Neural crest cell (in vitro differentiated cells): ENCODE measurements around the gene HMGN1. TPM values are rescaled to one million over a fixed set of nuclear protein-coding genes. Genes with fewer than 3 reads are reported as not detected.
"Not testable (repeated sequence)": the region's sequence is repeated elsewhere in the genome, so short reads cannot be mapped to it uniquely, and the experiment has no call there.

Experiments
- DNase-seq: peaks from one replicate; pipeline ENCODE4 v3.0.0; 2021; ENCODE audit warnings: low read depth, mixed read lengths, low spot score
- H3K27ac Mint-ChIP-seq: one replicate; pipeline ENCODE4 v1.8.0; 2021; ENCODE audit warnings: mild to moderate bottlenecking, mixed read lengths; ENCODE audit not compliant: unreplicated experiment
- H3K27me3 Mint-ChIP-seq: 2 replicates; pipeline ENCODE4 v1.8.0; 2021; ENCODE audit warnings: low read depth, mild to moderate bottlenecking, mixed read lengths
- H3K36me3 Mint-ChIP-seq: 2 replicates; pipeline ENCODE4 v1.8.0; 2021; ENCODE audit warnings: low read depth, mild to moderate bottlenecking, mixed read lengths
- H3K4me1 Mint-ChIP-seq: 2 replicates; pipeline ENCODE4 v1.8.0; 2021; ENCODE audit warnings: mixed read lengths
- H3K4me3 Mint-ChIP-seq: one replicate; pipeline ENCODE4 v1.8.0; 2021; ENCODE audit warnings: mild to moderate bottlenecking, mixed read lengths
- H3K9me3 Mint-ChIP-seq: 2 replicates; pipeline ENCODE4 v1.8.0; 2021; ENCODE audit warnings: mixed read lengths
- total RNA-seq: library from RNA; stranded (reverse); gene quantifications from 2 replicates; pipeline ENCODE4 v1.2.1, GENCODE V29; 2021
- TF ChIP-seq, protein P1 (sequence below): fragments of 200-600 bp; sonication (generic); conservative IDR thresholded peaks from 2 replicates; pipeline ENCODE4 v1.5.0; 2021; ENCODE audit warnings: antibody characterized with exemption, mild to moderate bottlenecking

Gene HMGN1
- total RNA-seq, 1 donor from 2014 or later, result 589 TPM

DNA sequence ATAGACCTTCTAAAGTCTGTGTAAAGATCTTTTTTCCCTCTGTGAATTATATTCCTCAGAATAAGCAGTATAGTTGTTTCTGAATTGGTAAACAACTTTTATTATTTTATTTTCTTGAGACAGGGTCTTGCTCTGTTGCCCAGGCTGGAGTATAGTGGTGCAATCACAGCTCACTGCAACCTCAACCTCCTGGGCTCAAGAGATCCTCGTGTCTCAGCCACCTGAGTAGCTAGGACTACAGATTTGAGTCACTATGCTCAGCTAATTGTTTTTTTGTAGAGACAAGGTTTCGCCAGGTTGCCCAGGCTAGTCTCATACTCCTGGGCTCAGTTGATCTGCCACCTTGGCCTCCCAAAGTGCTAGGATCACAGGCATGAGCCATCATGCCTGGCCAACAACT is 26.6 kb upstream of the HMGN1 start:
- Mint-ChIP-seq H3K4me3 (no peak overlapping the region), H3K27ac (no peak overlapping the region), H3K36me3 (no peaks in the 10 kb centered on the region), H3K27me3 (peaks cover 14% of the 10 kb centered on the region), H3K9me3 (no peaks in the 10 kb centered on the region), H3K4me1 (peaks cover 15% of the 10 kb centered on the region)
- no peak for DNase-seq
- TF ChIP-seq, protein P1, sequence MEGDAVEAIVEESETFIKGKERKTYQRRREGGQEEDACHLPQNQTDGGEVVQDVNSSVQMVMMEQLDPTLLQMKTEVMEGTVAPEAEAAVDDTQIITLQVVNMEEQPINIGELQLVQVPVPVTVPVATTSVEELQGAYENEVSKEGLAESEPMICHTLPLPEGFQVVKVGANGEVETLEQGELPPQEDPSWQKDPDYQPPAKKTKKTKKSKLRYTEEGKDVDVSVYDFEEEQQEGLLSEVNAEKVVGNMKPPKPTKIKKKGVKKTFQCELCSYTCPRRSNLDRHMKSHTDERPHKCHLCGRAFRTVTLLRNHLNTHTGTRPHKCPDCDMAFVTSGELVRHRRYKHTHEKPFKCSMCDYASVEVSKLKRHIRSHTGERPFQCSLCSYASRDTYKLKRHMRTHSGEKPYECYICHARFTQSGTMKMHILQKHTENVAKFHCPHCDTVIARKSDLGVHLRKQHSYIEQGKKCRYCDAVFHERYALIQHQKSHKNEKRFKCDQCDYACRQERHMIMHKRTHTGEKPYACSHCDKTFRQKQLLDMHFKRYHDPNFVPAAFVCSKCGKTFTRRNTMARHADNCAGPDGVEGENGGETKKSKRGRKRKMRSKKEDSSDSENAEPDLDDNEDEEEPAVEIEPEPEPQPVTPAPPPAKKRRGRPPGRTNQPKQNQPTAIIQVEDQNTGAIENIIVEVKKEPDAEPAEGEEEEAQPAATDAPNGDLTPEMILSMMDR, result no peak

DNA sequence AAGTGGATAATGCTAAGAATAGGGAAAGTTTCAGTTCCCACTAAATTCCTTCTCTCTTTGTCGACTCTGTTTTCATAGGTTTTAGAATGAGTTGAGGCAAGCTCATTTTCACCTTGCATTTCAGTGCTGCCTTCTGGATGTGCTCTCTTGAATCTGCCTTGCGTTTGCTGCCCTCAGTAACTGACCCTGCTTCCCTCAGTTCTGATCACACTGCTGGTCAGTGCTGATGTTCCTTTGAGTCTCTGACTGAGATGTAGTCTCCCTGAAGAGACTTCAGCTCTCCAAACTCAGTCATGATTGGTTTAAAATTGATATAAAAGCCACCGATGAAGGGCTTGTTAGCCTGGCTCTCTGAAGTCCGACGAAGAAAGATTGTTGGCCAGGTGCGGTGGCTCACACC is 25.2 kb upstream of the HMGN1 start:
- H3K9me3 Mint-ChIP-seq, result no peaks in the 10 kb centered on the region
- TF ChIP-seq, protein P1, result no peak
- H3K4me3 Mint-ChIP-seq, result no peak overlapping the region
- DNase-seq, result no peak
- peaks cover 9% of the 10 kb centered on the region for H3K4me1 Mint-ChIP-seq
- H3K27ac Mint-ChIP-seq, result no peak overlapping the region
- H3K36me3 Mint-ChIP-seq, result no peaks in the 10 kb centered on the region
- peaks cover 14% of the 10 kb centered on the region for H3K27me3 Mint-ChIP-seq

DNA sequence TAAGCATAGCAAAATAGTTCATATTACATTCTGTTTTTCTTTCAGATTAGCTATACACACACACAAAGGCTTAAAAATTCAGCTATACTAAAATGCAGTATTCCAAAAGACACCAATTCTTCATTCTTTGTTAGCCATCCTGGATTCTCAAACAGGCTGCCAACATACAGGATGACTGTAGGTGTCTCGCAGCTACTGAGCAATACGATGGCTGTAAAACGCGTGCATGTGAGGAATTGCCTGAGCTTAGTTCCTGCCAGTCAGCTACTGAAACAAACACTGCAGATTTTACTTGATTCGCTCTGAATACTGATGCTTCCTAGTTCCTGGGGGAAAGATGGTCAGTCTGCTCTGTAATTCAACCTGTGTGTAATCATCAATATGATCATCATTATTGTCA is 24.7 kb upstream of the HMGN1 start:
- no peak for DNase-seq
- H3K27ac Mint-ChIP-seq, result no peak overlapping the region

DNA sequence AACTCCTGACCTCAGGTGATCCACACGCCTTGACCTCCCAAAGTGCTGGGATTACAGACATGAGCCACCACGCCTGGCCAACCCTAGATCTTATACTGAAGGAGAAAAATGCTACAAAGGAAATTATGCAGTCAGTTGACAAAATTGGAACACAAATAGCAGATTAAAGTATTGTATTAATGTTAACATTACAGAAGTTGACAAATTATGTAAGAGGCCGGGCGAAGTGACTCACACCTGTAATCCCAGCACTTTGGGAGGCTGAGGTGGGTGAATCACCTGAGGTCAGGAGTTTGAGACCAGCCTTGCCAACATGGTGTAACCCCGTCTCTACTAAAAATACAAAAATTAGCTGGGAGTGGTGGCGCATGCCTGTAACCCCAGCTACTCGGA is 21.0 kb upstream of the HMGN1 start:
- not testable (repeated sequence) for H3K36me3 Mint-ChIP-seq

More for the DNA sequence above, 24.7 kb upstream of the HMGN1 start:
- peaks cover 9% of the 10 kb centered on the region for H3K4me1 Mint-ChIP-seq
- H3K27me3 Mint-ChIP-seq, result peaks cover 14% of the 10 kb centered on the region
- TF ChIP-seq, protein P1, result peak; percentile 53
- no peak overlapping the region for H3K4me3 Mint-ChIP-seq
- no peaks in the 10 kb centered on the region for H3K9me3 Mint-ChIP-seq
- no peaks in the 10 kb centered on the region for H3K36me3 Mint-ChIP-seq

DNA sequence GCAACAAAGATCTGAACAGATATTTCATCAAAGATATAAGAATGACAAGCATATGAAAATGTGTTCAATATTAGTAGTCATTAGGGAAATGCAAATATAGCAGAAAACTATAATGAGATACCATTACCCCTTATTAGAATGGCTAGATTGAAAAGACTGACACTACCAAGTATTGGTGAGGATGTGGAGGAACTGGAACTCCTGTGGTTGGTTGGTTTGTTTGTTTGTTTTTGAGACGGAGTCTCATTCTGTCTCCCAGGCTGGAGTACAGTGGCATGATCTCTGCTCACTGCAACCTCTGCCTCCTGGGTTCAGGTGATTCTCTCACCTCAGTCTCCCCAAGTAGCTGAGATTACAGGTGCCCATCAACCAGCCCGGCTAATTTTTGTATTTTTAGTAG is 18.9 kb upstream of the HMGN1 start:
- TF ChIP-seq, protein P1, result no peak
- peaks cover 4% of the 10 kb centered on the region for H3K9me3 Mint-ChIP-seq
- peaks cover 11% of the 10 kb centered on the region for H3K4me1 Mint-ChIP-seq
- H3K4me3 Mint-ChIP-seq, result no peak overlapping the region
- no peaks in the 10 kb centered on the region for H3K27me3 Mint-ChIP-seq
- no peak for DNase-seq
- H3K27ac Mint-ChIP-seq, result no peak overlapping the region
- no peaks in the 10 kb centered on the region for H3K36me3 Mint-ChIP-seq

More for the DNA sequence above, 21.0 kb upstream of the HMGN1 start:
- not testable (repeated sequence) for H3K27me3 Mint-ChIP-seq, H3K27ac Mint-ChIP-seq, H3K4me1 Mint-ChIP-seq, DNase-seq, H3K4me3 Mint-ChIP-seq, H3K9me3 Mint-ChIP-seq

DNA sequence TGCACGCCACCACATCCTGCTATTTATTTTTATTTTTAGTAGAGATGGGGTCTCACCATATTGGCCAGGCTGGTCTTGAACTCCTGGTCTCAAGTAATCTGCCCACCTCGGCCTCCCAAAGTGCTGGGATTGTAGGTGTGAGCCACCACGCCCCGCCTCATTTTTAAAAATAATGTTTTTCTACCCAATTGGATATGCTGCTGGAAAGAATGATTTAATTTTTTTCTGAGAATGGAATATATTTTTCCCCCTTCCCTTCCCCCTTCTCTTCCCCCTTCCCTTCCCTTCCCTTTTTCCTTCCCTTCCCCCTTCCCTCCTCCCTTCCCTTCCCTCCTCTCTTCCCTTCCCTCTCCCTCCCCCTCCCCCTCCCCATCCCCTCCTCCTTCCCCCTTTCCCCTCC is 17.7 kb upstream of the HMGN1 start:
- TF ChIP-seq, protein P1, result no peak
- Mint-ChIP-seq H3K4me1 (peaks cover 14% of the 10 kb centered on the region), H3K9me3 (peaks cover 4% of the 10 kb centered on the region), H3K36me3 (no peaks in the 10 kb centered on the region), H3K27ac (no peak overlapping the region), H3K27me3 (no peaks in the 10 kb centered on the region), H3K4me3 (no peak overlapping the region)
- DNase-seq, result no peak
